GM13977 (cell line): ENCODE data around the gene GPBAR1.

Experiments used
- DNase-seq: peaks from one replicate; pipeline ENCODE4 v3.0.0; 2012; ENCODE audit warnings: low spot score
- in situ Hi-C: fragments of 300-500 bp; cut with MboI; formaldehyde crosslinking; loops from one replicate; pipeline ENCODE4 v1.12.0; 2022; ENCODE audit warnings: low sequenced_read_pairs, low pct_unique_long_range_greater_than_20kb, mixed read lengths, inconsistent platforms; ENCODE audit not compliant: unreplicated experiment
- TF ChIP-seq, protein P1 (sequence below): IDR thresholded peaks from 2 replicates; pipeline ENCODE4 v1.5.1; 2012; ENCODE audit warnings: mild to moderate bottlenecking, control low read depth; ENCODE audit not compliant: insufficient read depth; ENCODE audit errors: extremely low read depth, missing control alignments

GPBAR1 gene

DNA sequence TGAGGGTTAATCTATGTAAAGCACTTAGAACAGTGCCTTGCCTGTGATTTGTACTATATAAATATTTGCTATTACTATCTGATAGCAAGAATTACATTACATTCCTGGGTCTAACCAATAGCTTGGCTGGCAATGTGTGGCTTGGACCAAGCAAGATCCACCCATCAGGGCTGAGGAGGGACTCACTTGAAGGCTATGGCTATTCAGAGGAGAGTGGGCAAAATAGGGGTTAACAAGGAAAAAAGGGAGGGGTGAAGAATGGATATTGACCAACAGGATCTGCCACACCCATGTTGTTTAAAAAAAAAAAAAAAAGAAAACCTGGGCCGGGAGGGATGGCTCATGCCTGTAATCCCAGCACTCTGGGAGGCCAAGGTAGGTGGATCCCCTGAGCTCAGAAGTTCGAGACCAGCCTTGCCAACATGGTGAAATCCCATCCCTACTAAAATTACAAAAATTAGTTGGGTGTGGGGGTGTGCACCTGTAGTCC, 51.5 kb downstream of the GPBAR1 start:
- in situ Hi-C loops: no loop called here

DNA sequence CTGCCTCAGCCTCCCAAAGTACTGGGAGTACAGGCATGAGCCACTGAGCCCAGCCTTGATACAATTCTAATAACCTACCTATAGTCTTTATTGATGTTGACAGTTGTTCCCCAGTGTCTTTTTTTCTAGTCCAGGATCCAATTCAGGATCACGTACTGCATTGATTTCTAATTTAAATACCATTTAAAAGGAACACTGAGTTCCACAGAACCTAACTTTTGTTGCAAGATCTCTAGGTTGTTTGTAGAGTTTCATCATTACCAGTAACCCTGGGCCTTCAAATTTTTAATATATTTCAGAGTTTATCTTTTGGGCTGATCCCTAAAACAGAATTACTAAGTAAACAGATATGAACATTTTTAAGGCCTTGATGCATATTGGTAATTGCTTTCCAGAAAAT, 52.5 kb downstream of the GPBAR1 start:
- TF ChIP-seq, protein P1, sequence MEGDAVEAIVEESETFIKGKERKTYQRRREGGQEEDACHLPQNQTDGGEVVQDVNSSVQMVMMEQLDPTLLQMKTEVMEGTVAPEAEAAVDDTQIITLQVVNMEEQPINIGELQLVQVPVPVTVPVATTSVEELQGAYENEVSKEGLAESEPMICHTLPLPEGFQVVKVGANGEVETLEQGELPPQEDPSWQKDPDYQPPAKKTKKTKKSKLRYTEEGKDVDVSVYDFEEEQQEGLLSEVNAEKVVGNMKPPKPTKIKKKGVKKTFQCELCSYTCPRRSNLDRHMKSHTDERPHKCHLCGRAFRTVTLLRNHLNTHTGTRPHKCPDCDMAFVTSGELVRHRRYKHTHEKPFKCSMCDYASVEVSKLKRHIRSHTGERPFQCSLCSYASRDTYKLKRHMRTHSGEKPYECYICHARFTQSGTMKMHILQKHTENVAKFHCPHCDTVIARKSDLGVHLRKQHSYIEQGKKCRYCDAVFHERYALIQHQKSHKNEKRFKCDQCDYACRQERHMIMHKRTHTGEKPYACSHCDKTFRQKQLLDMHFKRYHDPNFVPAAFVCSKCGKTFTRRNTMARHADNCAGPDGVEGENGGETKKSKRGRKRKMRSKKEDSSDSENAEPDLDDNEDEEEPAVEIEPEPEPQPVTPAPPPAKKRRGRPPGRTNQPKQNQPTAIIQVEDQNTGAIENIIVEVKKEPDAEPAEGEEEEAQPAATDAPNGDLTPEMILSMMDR: no peak
- no peak for DNase-seq
- in situ Hi-C loops: no loop called here

More for the DNA sequence above, 51.5 kb downstream of the GPBAR1 start:
- TF ChIP-seq, protein P1: no peak
- no peak for DNase-seq
